Hindlimb muscle (tissue), 1 donor: ENCODE results near the gene FOXE3. TPM values are rescaled to one million over a fixed set of nuclear protein-coding genes. Genes with fewer than 3 reads are reported as not detected.

Source experiments
- DNase-seq: peaks from one replicate; pipeline ENCODE4 v3.0.0-alpha.2; 2013
- polyA plus RNA-seq: library from polyadenylated mRNA; unstranded; fragments of 120-200 nt; gene quantifications from one replicate; pipeline ENCODE4 v1.2.1, GENCODE V29; 2013; ENCODE audit not compliant: insufficient read length

The FOXE3 gene
- polyA plus RNA-seq, 1 donor: not detected

GRCh38 chr1:47406966-47407365, 9.1 kb upstream of the FOXE3 start:
- no peak for DNase-seq

GRCh38 chr1:47407481-47407880, 8.6 kb upstream of the FOXE3 start:
- DNase-seq: no peak

- DNase-seq: no peak
These were observed 6.6 kb upstream of the FOXE3 start for GRCh38 chr1:47409311-47410067.

- no peak for DNase-seq
These were observed 6.0 kb upstream of the FOXE3 start for GRCh38 chr1:47410068-47410455.

GRCh38 chr1:47411436-47411835, 4.6 kb upstream of the FOXE3 start:
- no peak for DNase-seq

GRCh38 chr1:47412437-47412836, 3.6 kb upstream of the FOXE3 start:
- no peak for DNase-seq

- DNase-seq: no peak
These were observed 459 bp downstream of the FOXE3 start for GRCh38 chr1:47416319-47417169.

- DNase-seq: no peak
These were observed 1.3 kb downstream of the FOXE3 start for GRCh38 chr1:47417170-47418044.

GRCh38 chr1:47418122-47418521, 2.0 kb downstream of the FOXE3 start:
- no peak for DNase-seq

GRCh38 chr1:47418681-47419325, 2.7 kb downstream of the FOXE3 start:
- DNase-seq: no peak

- DNase-seq: no peak
These were observed 4.5 kb downstream of the FOXE3 start for GRCh38 chr1:47420547-47420946.

GRCh38 chr1:47423872-47424271, 7.8 kb downstream of the FOXE3 start:
- no peak for DNase-seq

GRCh38 chr1:47424336-47424982, 8.4 kb downstream of the FOXE3 start:
- DNase-seq: peak; percentile 46

GRCh38 chr1:47431534-47431933, 15.4 kb downstream of the FOXE3 start:
- no peak for DNase-seq

- DNase-seq: peak; percentile 84
These were observed 16.3 kb downstream of the FOXE3 start for GRCh38 chr1:47432071-47433036.

- no peak for DNase-seq
These were observed 16.9 kb downstream of the FOXE3 start for GRCh38 chr1:47433037-47433421.

- DNase-seq: no peak
These were observed 17.5 kb downstream of the FOXE3 start for GRCh38 chr1:47433477-47434050.

- DNase-seq: peak; percentile 65
These were observed 18.2 kb downstream of the FOXE3 start for GRCh38 chr1:47434051-47434842.
